HG03575 (cell line): ENCODE measurements around the gene DNASE1L3.

Experiments
- ATAC-seq: cut with Tn5 transposase; IDR thresholded peaks from one replicate; pipeline ENCODE4 v1.9.1; 2021; ENCODE audit not compliant: unreplicated experiment, insufficient number of reproducible peaks, low FRiP score; ENCODE audit errors: extremely low read depth

The DNASE1L3 gene

DNA sequence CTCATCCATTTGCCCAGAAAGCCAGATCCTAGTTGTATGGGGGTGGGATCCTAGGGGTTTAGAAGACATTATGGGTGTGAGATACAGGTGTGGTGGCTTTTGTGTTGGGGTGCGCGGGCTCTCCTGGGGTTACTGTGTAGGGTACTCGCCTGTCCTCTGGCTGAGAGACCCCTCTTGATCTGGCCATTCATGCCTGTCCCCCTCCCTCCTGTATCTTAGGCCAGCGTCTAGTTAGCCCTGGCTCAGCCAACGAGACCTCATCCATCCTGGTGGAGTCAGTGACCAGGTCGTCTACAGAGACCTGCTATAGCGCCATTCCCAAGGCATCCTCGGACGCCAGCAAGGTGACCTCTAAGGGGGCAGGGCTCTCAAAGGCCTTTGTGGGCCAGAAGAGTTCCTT lies 41.4 kb downstream of the DNASE1L3 start:
- ATAC-seq: no peak

GRCh38 chr3:58168498-58168897 lies 42.3 kb downstream of the DNASE1L3 start:
- no peak for ATAC-seq

DNA sequence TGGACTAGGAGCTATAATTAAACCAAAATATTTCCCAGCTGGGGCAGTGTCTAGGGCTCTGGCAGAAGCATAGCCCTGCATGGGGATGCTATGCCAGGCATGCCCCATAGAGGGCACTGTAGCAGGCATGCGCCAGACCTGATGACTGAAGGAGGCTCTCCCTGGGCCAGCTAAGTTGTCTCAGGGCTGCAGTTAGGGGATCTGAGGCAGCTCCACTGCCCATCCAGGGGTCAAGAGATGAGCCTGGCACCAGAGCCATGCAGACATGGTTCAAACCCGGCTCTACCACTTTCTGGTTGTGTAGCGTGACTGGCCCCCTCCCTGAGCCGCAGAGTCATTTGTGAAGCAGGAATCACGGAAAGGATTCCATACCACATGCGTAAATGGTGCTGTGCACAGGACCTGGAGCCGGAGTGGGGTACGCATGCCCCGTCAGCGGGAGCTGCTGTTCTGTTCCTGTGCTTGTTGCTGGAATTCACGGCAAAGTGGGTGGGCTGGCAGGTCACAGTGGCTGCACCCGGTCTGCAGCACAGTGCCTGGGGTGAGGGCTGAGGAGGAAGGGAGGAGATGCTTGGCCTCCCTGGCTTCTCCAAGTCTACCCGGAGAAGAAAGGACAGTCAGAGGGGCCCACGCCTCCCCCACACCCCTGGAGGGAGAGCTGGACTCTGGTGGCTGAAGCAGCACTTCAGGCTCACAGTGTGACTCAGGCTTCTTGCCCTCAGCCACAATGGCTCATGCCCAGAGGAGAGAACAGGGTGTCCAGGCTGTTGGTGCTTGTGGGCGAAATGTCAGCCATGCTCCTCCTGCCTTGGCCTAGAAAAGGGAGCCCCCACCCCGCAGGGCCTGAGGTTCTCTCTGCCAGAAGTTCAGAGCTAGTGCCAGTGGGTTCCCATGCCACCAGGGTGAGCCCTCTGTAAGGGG lies 43.1 kb downstream of the DNASE1L3 start:
- ATAC-seq: no peak

GRCh38 chr3:58164906-58165821 lies 45.6 kb downstream of the DNASE1L3 start:
- no peak for ATAC-seq

GRCh38 chr3:58164199-58164879 lies 46.4 kb downstream of the DNASE1L3 start:
- no peak for ATAC-seq

GRCh38 chr3:58163234-58163633 lies 47.5 kb downstream of the DNASE1L3 start:
- ATAC-seq: no peak

DNA sequence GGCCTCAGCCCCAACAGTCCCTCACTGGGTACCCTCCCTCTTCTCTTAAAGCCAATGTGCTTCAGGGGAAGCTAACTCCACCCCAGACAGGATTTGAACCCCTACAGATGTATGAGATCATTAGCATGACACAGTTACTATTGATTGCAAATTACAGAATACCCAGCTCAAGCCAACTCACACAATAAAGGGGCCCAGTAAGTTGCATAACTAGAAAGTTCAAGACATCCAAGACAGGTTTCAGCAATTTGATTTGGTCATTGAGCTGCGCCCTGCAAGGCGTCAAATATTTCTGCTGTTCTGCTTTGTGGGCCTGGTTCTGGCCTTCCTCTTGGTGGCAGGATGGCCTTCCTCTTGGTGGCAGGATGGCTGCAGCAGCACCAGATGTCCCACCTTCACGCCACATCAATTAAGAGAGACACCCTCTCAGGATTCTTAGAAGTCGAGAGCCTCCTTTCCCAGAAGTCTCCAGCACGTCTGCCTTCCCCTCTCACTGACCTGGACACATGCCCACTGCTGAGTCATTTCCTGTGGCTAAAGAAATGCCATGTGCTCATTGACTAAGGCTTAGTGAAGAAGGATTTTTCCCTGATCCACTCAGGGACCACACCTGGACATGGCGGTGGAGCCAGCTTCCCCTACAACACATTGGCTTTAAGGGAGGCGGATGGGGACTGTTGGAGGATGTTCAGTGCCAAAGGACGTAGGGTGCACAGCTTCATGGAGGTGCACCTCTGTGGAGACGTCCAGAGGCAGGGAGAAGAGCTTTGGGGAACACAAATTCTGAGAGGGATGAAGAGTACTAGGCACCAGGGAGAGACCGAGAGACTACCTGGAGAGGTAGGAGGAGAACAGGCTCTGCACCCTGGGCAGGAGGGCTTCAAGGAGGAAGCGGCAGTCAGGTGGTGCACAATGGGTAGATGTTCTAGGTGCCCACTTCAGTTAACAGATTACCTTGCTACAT lies 49.1 kb downstream of the DNASE1L3 start:
- ATAC-seq: no peak

GRCh38 chr3:58160399-58160798 lies 50.4 kb downstream of the DNASE1L3 start:
- ATAC-seq: no peak

GRCh38 chr3:58158442-58159153 lies 52.2 kb downstream of the DNASE1L3 start:
- no peak for ATAC-seq

DNA sequence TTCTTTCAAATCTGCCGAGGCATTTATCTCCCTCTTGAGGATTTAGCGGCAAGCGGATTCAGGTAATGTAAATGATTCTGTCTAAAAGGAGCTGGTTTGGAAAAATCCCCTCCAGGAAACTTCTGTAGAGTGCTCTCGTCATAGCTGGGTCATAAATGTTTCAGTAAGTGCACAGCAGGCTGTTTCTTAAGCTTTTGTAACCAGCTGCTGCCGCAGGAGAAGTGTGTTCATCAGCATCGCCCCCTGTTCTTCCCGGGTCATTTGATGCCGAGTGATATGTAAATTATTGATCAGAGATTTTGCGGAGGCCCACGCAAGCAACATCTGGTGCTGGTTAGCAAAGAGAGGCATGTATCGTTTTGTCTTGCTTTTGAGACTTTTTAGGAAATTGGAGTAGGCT lies 53.1 kb downstream of the DNASE1L3 start:
- no peak for ATAC-seq

DNA sequence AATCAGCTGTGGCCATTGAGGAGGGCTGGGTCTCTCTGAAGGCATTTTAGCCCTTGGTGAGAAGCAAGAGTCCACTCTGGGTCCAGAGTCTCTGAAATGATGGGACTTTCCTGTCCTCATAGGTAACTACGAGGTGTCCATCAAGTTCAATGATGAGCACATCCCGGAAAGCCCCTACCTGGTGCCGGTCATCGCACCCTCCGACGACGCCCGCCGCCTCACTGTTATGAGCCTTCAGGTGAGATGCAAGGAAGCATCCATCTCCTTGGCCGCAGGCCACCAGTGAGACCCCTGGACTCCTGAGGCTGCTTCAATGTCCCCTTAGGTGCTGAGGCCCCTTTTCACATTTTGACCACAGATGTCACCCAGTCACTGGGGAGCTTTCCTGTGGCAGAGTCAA lies 54.9 kb downstream of the DNASE1L3 start:
- no peak for ATAC-seq

GRCh38 chr3:58154626-58155449 lies 55.9 kb downstream of the DNASE1L3 start:
- ATAC-seq: no peak

DNA sequence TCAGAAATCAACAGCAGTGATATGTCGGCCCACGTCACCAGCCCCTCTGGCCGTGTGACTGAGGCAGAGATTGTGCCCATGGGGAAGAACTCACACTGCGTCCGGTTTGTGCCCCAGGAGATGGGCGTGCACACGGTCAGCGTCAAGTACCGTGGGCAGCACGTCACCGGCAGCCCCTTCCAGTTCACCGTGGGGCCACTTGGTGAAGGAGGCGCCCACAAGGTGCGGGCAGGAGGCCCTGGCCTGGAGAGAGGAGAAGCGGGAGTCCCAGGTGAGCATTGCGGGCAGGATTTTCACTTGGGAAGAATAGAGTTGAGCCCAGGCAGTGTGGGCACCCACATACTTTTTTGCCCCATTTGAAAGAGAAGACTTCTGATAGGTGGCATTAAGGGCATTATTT lies 57.4 kb downstream of the DNASE1L3 start:
- no peak for ATAC-seq

DNA sequence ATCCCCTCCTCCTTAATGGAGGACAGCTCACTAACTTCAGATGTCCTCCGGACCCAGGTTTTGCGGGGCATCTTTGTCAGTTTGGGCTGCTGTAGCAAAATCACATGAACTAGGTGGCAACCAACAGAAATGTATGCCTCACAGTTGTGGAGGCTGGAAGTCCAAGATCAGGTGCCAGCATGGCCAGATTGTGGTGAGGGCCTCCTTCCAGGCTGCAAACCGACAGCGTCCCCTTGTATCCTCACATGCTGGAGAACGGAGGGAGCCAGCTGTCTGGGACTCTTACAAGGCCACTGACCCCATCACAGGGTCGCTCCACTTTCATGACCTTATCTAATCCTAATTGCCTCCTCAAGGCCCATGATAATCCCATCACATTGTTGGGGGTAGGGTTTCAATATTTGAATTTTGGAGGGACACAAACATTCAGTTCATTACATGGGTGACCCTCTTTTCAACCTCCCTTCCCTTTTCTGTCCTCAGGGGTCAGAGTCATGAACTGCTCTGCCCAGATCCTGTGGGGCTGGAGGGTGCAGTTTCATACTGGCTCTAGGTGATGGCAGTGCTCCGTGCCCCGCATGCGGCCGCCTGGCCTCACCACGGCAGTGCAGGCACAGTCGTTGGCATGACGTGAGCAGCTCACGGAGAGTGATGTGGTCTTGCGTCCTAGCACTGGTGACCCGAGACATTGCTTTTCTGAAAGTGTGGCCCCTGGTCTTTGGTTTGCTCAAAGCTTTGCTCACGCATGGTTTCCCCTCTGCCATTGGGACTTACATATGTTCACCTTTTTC lies 58.4 kb downstream of the DNASE1L3 start:
- ATAC-seq: no peak

- ATAC-seq: no peak
These were observed 59.1 kb downstream of the DNASE1L3 start for GRCh38 chr3:58151637-58152036.

- no peak for ATAC-seq
These were observed 60.0 kb downstream of the DNASE1L3 start for GRCh38 chr3:58150810-58151199.
